Measurements from ENCODE around the gene LCN15. TPM values are rescaled to one million over a fixed set of nuclear protein-coding genes. Genes with fewer than 3 reads are reported as not detected.

Gene LCN15
- polyA plus RNA-seq, 3 donors from 2014 or later: not detected

DNA sequence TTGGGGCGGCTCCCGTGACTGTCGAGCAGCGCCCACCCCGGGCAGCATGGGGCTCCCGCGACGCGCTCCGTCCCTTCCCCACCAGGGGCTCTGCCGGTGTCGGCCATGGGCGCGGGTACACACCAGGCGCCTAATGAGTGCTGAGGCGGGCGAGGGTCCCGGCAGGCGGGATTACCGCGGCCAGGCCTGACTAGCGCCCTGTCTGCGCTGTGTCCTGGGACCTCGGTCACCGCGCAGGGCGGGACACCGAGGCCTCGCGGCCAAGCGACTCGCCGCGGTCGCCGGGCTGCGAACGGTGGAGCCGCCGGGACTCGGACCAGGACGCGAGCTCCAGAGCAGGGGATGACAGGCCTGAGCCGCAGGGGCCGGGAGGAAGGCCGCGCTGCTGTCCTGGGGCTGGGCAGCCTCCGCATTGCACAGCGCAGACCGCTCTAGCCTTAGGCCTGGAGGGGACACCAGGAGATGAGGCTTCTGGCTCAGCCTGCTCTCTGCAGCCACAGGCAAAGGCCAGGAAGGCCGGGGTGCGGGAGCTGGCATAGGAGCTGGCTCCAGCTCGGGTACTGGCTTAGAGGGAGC is 35.7 kb downstream of the LCN15 start:
- no peaks in the 10 kb centered on the region for H3K9me3 Mint-ChIP-seq
- H3K27me3 Mint-ChIP-seq (ENCODE audit: low read depth in 3 of 3): peaks cover 13 to 20% (median 17%) of the 10 kb centered on the region in 3 donors
- H3K4me1 Mint-ChIP-seq: peaks cover 20 to 25% of the 10 kb centered on the region in 2 donors
- DNase-seq: no peak
- peaks cover 6 to 15% (median 7%) of the 10 kb centered on the region in 3 donors for H3K36me3 Mint-ChIP-seq
- H3K4me3 Mint-ChIP-seq: peak overlapping the region in 3 of 5 donors; percentile 7 to 55 (median 38)
- H3K27ac Mint-ChIP-seq: no peak overlapping the region

DNA sequence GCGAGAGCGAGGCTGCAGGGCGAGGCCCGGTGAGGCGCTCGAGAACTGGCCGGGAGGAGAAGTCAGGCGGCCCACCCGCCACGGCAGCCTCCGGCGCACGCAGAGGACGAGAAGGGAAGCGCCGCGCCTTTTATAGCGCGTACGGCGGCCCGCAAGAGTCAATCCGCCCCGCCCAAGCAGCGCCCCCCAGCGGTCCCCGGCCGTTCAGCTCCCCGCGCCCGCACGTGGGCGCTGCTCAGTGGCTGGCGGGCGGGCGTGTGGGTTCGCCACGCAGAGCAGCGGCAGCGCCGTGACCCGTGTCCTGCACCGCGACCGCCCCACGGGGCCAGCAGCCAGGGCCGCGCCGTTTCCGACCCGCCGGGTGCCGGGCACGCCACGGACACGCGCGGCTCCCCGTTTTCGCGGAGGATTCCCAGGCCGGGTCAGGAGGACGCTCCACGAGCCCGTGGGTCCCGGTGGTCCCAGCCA is 36.2 kb downstream of the LCN15 start:
- Mint-ChIP-seq H3K27me3 (ENCODE audit: low read depth in 3 of 3) (peaks cover 13 to 20% (median 17%) of the 10 kb centered on the region in 3 donors), H3K9me3 (no peaks in the 10 kb centered on the region), H3K27ac (peak overlapping the region in 1 of 6 donors; percentile 89), H3K4me3 (peak overlapping the region; percentile 55 to 94 (median 62)), H3K4me1 (peaks cover 20 to 25% of the 10 kb centered on the region in 2 donors), H3K36me3 (peaks cover 6 to 17% (median 7%) of the 10 kb centered on the region in 3 donors)
- peak; percentile 87 to 93 (median 88) for DNase-seq

DNA sequence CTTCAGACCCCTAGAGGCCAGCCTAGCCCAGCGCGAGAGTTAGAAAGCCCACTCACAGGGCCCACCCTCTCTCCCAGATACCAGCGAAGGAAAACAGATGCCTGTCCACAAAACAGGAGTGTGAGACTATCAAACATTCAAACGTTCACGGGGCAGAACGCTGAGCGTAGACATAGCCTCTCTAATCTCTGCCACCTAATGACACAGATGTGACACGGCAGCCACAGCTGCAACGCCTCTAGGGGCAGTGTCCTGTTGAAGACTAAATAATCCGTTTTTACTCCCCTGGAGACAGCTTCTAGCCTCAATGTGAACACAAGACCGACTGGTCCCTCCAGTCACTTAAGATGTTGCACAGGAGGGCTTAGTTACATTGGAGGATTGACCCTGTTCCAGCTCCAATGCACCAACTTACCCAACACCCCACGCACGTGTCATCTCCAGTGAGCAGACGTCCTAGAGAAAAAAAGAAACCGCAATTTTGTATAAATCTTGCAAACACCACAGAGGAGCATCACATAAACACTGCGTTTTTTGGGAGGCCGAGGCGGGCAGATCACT is 37.6 kb downstream of the LCN15 start:
- DNase-seq: peak in 2 of 3 donors; percentile 21 to 44

DNA sequence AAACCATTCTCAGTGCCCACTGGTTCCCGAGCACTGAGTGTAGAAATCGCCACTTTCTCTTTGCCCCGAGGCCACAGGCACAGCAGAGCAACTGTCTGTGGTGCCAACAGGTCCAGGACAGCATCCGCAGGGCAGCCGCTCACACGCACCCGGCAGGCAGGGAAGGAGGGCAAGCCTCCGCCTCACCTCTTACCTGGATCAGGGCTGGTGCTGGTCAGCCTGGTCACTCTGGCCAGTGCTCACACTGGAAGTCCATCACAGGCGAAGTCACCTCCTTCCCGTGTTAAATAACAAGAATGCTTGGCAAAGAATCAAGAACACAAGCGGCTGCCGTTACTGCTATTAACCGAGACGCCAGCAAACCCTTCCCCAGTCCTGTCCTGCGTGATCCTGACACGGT is 38.2 kb downstream of the LCN15 start:
- H3K27ac Mint-ChIP-seq: peak overlapping the region in 4 of 6 donors; percentile 81 to 93 (median 87)
- H3K27me3 Mint-ChIP-seq (ENCODE audit: low read depth in 3 of 3): peaks cover 13 to 20% (median 13%) of the 10 kb centered on the region in 3 donors
- no peaks in the 10 kb centered on the region for H3K9me3 Mint-ChIP-seq
- H3K4me1 Mint-ChIP-seq: peaks cover 21 to 25% of the 10 kb centered on the region in 2 donors
- DNase-seq: no peak
- peak overlapping the region; percentile 88 to 97 (median 92) for H3K4me3 Mint-ChIP-seq
- peaks cover 7 to 17% (median 8%) of the 10 kb centered on the region in 3 donors for H3K36me3 Mint-ChIP-seq

More for the DNA sequence above, 37.6 kb downstream of the LCN15 start:
- peaks cover 13 to 20% (median 16%) of the 10 kb centered on the region in 3 donors for H3K27me3 Mint-ChIP-seq (ENCODE audit: low read depth in 3 of 3)
- peak overlapping the region; percentile 81 to 93 (median 88) for H3K27ac Mint-ChIP-seq
- no peaks in the 10 kb centered on the region for H3K9me3 Mint-ChIP-seq
- peak overlapping the region; percentile 88 to 97 (median 92) for H3K4me3 Mint-ChIP-seq
- peaks cover 20 to 25% of the 10 kb centered on the region in 2 donors for H3K4me1 Mint-ChIP-seq
- peaks cover 6 to 17% (median 7%) of the 10 kb centered on the region in 3 donors for H3K36me3 Mint-ChIP-seq

DNA sequence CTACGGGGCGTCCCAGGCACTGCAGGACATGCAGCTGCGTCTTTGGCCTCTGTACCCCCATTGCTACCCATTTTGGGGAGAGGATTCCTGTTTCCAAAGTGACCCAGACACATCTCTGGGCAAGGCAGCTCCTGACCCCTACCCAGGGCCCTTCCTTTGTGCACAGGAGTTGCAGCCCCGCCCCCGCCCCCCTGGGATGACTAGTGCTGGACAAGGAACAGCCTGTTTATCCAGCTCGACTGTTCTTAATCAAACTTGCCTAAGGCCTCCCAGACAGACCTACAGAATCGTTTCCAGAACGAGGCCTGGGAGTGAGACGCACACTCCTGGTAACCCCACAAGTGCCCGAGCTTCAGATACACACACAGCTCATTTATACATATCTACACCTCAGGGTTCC is 38.7 kb downstream of the LCN15 start:
- Mint-ChIP-seq H3K36me3 (peaks cover 7 to 17% (median 9%) of the 10 kb centered on the region in 3 donors), H3K9me3 (no peaks in the 10 kb centered on the region), H3K4me3 (peak overlapping the region in 1 of 5 donors; percentile 4), H3K27me3 (ENCODE audit: low read depth in 3 of 3) (peaks cover 11 to 20% (median 13%) of the 10 kb centered on the region in 3 donors), H3K27ac (no peak overlapping the region), H3K4me1 (peaks cover 22 to 25% of the 10 kb centered on the region in 2 donors)
- no peak for DNase-seq

DNA sequence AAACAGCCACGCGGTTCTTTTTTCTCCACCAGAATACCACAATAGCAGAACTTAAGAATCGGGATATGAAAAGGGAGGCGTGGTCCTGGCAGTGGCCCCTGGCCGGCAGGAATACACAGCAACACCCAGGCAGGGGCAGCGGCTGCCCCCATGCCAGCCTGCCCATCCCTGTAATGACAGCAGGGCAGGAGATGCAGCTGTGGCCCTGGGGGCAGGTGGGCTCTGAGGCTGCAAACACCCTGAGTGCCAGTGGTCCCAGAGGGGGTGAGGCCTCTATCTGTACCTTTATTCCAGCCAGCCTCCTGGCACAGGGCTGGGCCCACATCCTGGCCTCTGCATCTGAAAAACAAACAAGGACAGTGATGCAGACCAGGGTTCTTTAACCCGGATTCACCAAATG is 39.5 kb downstream of the LCN15 start:
- H3K27ac Mint-ChIP-seq: no peak overlapping the region
- H3K9me3 Mint-ChIP-seq: no peaks in the 10 kb centered on the region
- no peak overlapping the region for H3K4me3 Mint-ChIP-seq
- H3K27me3 Mint-ChIP-seq (ENCODE audit: low read depth in 3 of 3): peaks cover 12 to 20% (median 13%) of the 10 kb centered on the region in 3 donors
- DNase-seq: no peak
- peaks cover 7 to 17% (median 9%) of the 10 kb centered on the region in 3 donors for H3K36me3 Mint-ChIP-seq
- peaks cover 22 to 25% of the 10 kb centered on the region in 2 donors for H3K4me1 Mint-ChIP-seq

DNA sequence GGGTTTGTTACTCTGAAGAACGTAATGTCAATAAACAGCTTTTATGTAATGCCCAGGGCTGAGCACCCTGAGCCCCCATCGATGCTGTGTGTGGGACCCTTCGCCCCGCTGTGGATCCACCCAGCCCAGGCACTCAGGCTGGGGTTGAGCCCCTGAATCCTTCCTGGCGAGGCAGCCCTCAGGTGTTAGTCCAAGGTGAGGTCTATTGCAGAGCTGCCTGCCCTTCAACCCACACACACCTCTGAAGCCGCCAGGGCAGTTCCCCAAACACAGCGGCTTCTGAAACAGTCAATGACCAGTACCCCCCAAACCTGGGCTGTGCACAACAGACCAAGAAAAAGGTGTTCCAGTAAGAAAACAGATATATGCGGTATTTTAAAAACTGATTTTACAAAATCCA is 40.3 kb downstream of the LCN15 start:
- DNase-seq: no peak
- peaks cover 12 to 17% (median 13%) of the 10 kb centered on the region in 3 donors for H3K27me3 Mint-ChIP-seq (ENCODE audit: low read depth in 3 of 3)
- H3K27ac Mint-ChIP-seq: peak overlapping the region in 1 of 6 donors; percentile 23
- H3K4me3 Mint-ChIP-seq: no peak overlapping the region
- peaks cover 22 to 25% of the 10 kb centered on the region in 2 donors for H3K4me1 Mint-ChIP-seq
- H3K9me3 Mint-ChIP-seq: no peaks in the 10 kb centered on the region
- H3K36me3 Mint-ChIP-seq: peaks cover 7 to 17% (median 9%) of the 10 kb centered on the region in 3 donors

DNA sequence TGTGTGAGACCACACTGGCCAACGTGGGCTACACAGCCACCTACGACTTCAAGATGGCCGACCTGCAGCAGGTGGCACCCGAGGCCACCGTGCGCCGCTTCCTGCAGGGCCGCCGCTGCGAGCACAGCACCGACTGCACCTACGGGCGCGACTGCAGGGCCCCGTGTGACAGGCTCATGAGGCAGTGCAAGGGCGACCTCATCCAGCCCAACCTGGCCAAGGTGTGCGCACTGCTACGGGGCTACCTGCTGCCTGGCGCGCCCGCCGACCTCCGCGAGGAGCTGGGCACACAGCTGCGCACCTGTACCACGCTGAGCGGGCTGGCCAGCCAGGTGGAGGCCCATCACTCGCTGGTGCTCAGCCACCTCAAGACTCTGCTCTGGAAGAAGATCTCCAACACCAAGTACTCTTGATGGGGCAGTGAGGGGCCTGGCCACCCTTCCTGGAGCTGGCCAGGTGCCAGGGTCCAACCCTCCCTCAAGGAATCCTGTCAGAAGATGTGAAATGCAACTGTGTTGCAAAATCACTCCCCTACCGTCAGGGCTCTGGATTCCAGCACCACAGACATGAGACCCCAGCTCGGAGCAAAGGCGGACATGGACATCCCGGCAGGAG is 40.8 kb downstream of the LCN15 start:
- Mint-ChIP-seq H3K27me3 (ENCODE audit: low read depth in 3 of 3) (peaks cover 12 to 17% (median 13%) of the 10 kb centered on the region in 3 donors), H3K4me3 (no peak overlapping the region), H3K27ac (peak overlapping the region in 1 of 6 donors; percentile 23), H3K36me3 (peaks cover 7 to 17% (median 9%) of the 10 kb centered on the region in 3 donors), H3K4me1 (peaks cover 22 to 25% of the 10 kb centered on the region in 2 donors), H3K9me3 (no peaks in the 10 kb centered on the region)
- no peak for DNase-seq

DNA sequence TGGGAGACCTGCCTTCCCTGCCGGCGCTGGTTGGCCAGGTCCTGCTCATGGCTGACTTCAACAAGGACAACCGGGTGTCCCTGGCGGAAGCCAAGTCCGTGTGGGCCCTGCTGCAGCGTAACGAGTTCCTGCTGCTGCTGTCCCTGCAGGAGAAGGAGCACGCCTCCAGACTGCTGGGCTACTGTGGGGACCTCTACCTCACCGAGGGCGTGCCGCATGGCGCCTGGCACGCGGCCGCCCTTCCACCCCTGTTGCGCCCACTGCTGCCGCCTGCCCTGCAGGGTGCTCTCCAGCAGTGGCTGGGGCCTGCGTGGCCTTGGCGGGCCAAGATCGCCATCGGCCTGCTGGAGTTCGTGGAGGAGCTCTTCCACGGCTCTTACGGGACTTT is 41.4 kb downstream of the LCN15 start:
- no peak for DNase-seq
- peaks cover 22 to 25% of the 10 kb centered on the region in 2 donors for H3K4me1 Mint-ChIP-seq
- H3K9me3 Mint-ChIP-seq: no peaks in the 10 kb centered on the region
- H3K27me3 Mint-ChIP-seq (ENCODE audit: low read depth in 3 of 3): peaks cover 12 to 15% (median 12%) of the 10 kb centered on the region in 3 donors
- no peak overlapping the region for H3K4me3 Mint-ChIP-seq
- no peak overlapping the region for H3K27ac Mint-ChIP-seq
- H3K36me3 Mint-ChIP-seq: peaks cover 7 to 17% (median 9%) of the 10 kb centered on the region in 3 donors

DNA sequence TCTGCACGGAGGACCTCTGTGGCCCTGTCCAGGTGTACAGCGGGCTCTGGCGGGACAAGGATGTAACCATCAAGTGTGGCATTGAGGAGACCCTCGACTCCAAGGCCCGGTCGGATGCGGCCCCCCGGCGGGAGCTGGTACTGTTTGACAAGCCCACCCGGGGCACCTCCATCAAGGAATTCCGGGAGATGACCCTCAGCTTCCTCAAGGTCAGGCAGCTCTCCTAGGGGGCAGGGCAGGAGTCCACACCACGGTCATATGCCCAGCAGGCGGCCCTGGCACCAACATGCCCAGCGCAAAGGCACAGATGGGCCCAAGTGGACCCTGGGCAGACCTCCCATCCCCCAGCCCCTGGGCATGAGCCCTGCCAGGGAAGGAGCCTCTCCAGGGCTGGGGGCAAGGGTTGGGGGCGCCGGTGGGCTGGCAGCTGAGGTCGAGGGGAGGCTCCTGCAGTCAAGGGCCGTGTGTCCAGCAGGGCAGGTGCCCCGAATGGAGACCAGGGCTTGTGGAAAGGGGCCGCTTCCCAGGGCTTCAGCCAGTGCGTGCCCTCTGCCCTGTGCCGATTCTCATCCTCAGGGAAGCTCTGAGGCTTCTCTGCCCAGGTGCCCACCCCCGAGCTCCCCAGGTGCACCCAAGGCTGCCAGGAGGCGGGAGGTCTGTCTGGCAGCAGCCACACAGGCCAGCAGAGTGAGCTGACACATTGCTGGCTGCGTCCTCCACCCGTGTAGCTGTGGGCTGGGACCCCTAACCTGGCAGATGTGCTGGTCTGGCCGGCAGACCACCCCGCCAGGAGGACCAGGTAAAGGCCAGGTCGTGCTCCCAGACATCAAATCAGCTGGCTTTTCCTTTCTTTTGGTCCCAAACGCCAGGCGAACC is 42.0 kb downstream of the LCN15 start:
- Mint-ChIP-seq H3K27me3 (ENCODE audit: low read depth in 3 of 3) (peaks cover 7 to 12% (median 10%) of the 10 kb centered on the region in 3 donors), H3K27ac (no peak overlapping the region), H3K4me3 (no peak overlapping the region), H3K36me3 (peaks cover 7 to 17% (median 9%) of the 10 kb centered on the region in 3 donors), H3K4me1 (peaks cover 19 to 20% of the 10 kb centered on the region in 2 donors), H3K9me3 (no peaks in the 10 kb centered on the region)
- no peak for DNase-seq

DNA sequence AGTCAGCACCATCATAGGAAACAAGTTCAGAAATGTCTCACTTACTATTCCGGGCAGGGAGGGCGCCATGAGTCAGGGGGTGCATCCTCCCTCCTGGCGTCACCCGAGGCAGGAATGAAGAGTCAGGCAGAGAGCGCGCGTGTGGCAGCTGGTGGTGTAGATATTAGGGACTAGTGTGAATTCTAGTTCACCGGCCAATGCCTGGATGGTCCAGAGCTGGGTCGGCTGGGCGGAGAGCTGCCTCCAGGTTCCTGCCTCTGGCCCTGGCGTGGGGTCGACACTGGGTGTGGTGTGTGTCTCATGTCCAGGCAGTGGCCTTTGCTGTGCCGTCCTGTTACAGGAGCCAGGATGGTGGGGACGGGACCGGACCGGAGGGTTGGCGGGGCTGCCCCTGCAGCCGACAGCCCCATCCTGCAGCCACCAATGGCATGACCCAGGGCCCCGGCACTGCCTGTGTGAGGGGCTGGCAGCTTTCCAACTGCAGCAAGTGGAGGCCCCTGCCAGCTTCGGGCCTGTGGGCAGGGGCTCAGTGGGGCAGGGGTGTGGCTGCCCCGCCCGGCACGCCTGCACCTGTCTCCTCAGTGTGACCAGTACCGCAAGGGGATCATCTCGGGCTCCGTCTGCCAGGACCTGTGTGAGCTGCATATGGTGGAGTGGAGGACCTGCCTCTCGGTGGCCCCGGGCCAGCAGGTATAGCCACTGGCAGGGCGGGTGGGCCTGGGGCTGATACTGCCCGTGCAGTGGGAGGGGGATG is 42.8 kb downstream of the LCN15 start:
- H3K36me3 Mint-ChIP-seq: peaks cover 5 to 13% (median 8%) of the 10 kb centered on the region in 3 donors
- DNase-seq: no peak
- no peak overlapping the region for H3K4me3 Mint-ChIP-seq
- H3K9me3 Mint-ChIP-seq: no peaks in the 10 kb centered on the region
- H3K27ac Mint-ChIP-seq: no peak overlapping the region
- peaks cover 0 to 7% (median 3%) of the 10 kb centered on the region in 3 donors for H3K27me3 Mint-ChIP-seq (ENCODE audit: low read depth in 3 of 3)
- H3K4me1 Mint-ChIP-seq: peaks cover 12% of the 10 kb centered on the region in 2 donors

DNA sequence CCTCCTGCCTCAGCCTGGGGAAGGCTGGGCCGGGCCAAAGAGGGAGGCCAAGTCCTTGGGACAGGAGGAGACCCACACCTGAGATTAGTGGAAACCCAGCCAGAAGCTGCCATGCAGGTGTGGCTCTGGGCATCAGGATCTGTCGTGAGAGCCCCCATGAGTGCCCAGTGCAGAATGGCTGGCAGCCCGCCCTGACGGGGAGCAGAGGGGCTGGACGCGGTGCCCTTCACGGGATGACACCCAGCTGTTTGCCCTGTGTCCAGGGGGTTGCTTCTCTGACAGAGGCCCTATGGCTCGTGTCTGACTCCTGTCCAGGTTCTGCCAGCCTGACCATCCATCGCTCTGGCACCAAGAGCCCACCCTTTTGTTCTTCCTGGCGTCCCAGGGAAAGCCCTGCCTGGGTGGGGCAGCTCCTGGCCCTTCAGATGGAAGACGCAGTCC is 43.4 kb downstream of the LCN15 start:
- Mint-ChIP-seq H3K4me1 (peaks cover 6 to 8% of the 10 kb centered on the region in 2 donors), H3K27me3 (ENCODE audit: low read depth in 3 of 3) (peaks cover 0 to 5% (median 3%) of the 10 kb centered on the region in 3 donors), H3K27ac (no peak overlapping the region), H3K4me3 (no peak overlapping the region), H3K36me3 (peaks cover 3 to 11% (median 6%) of the 10 kb centered on the region in 3 donors), H3K9me3 (no peaks in the 10 kb centered on the region)
- DNase-seq: no peak
